T47D (cell line): ENCODE data around the gene DAAM1.

Source experiments
- DNase-seq, 2 experiments: peaks; one replicate each; pipeline versions ENCODE4 v3.0.0 to v3.0.0-alpha.2; 2011 to 2012; ENCODE audit warnings: low read depth in 1 of 2, low spot score in 1 of 2
- JUND ChIP-seq: IDR thresholded peaks from 2 replicates; pipeline ENCODE4 v1.6.1; 2012; ENCODE audit warnings: low read depth
- in situ Hi-C: cut with HindIII; loops from 2 replicates; pipeline ENCODE4 v1.10.0; 2016; ENCODE audit warnings: low sequenced_read_pairs, low pct_unique_long_range_greater_than_20kb

Gene DAAM1

DNA sequence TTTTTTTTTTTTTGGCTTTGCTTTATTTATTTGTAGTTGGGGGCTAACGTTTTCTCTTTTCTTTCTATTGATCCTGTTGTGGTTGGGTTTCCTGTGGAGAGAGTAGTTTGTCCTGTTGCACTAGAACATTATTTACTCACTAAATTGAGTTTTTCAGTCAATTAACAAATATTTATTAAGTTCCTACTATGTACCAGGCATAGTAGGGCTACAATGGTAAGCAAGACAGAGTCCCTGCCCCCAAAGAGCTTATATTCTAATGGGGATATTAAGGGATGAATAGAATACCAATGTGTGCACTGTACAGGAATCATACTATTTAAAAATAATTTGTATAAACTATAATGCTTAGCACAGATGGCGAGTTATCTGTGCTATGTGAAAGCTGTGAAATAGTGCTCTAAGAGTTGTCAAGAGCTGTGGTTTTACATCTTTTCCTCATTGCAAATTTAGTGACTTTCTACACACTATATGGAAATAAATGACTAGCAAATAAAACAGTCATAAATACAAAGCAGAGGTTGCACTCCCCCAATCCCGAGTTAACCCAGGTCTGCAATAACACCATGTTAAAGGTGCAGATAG lies 181.8 kb downstream of the DAAM1 start:
- no peak for TF ChIP-seq JUND
- DNase-seq, result no peak
- in situ Hi-C loops, result no loop called here

DNA sequence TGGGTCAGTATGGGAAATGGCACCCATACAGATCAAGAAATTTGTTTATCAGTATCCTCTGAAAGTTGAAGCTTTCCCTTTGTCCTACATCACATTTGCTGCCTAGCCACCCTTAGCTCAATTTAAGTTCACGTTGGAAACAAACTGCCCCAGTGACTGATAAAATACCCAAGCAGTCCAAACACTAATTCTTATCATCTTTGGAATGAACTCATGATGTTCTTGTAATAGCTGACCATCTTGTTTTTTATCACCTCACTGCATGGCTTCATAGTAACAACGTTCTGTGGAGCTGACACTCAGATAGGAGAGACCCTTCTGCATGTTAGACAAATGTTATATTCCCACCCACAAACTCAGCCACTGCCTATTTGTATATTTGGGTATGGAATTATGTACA lies 183.3 kb downstream of the DAAM1 start:
- no peak for TF ChIP-seq JUND

DNA sequence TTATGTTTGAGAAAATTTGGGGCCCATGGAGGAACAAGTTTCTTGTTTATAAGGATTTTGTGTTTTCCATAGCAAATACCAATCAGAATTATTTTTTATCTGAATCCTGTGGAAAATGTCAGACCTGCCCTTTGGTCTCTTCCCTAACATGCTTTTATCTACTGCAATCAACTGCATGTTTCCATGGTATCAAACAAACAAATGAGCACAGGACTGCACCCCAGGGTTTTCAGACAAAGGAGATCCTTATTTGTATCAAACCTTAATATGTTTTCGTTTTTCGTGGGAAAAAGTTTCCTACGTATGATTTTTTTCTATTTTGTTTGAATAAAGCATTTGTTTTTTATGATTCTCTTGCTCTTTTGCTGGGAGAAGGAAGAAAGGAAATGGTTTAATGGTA lies 185.6 kb downstream of the DAAM1 start:
- DNase-seq, result no peak
- in situ Hi-C loops, result no loop called here
- TF ChIP-seq JUND, result no peak

More for the DNA sequence above, 183.3 kb downstream of the DAAM1 start:
- in situ Hi-C loops, result no loop called here
- no peak for DNase-seq

DNA sequence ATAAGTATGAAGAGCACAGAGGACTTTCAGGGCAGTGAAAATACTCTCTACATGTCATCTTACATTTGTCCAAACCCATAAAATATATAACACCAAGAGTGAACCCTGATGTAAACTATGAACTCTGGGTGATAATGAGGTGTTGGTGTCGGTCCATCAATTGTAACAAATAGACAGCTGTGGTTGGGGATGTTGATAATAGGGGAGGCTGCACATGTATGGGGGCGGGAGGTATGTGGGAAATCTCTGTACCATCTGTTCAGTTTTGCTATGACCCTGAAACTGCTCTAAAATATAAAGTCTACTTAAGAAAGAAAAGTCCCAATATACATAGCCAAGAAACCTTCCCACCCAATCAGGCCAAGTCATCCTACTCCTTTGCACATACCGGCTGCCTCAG lies 188.2 kb downstream of the DAAM1 start:
- TF ChIP-seq JUND, result no peak
- in situ Hi-C loops, result no loop called here

DNA sequence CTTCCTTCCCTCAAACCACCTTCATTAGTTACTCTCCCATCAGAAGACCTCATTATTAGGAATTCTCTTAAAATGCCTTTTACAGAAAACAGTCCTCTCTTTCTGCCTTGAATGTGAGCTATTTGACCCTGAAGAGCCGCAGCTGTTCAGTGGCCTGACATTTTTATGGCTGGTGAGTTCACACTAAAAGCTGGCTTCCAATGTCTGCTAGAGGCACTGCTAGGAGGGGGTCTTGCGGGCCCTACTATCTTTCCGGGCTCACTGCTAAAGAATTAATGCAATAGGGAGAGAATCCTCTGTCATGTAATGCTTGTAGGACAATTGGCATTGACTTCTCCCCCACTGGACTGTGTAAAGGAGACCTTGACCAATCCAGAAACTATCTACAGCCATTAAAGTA lies 189.0 kb downstream of the DAAM1 start:
- in situ Hi-C loops, result no loop called here
- DNase-seq, result no peak
- no peak for TF ChIP-seq JUND

More for the DNA sequence above, 188.2 kb downstream of the DAAM1 start:
- DNase-seq, result no peak

DNA sequence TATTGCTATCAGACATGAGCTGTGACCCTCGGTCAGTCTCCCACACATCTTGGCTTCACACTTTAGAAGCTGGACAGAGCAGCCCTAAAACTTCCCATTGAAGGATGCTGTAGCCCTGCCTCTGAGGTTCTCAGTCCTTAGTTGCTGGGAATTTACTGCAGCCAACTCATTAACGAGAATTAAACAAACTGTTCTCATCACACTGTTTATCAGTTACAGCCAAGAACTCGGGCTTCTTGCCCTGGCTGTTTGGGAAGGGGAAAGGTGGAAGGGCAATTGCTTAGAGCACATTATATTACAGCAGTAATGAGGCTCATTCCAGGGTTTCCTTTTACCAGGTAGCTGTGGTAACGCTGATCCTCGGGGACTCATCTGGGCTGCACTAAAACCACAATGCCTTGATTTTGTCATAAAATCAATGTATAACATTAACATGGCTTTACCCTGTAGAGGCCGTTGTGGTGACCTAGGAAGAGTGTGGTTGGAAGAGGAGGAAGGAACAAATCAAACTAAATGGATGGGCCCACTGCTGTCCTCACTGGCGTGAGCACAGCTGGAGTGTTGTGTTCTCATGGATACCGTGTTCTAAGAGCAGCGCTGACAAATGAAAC lies 189.6 kb downstream of the DAAM1 start:
- no peak for TF ChIP-seq JUND
- no peak for DNase-seq
- in situ Hi-C loops, result no loop called here

DNA sequence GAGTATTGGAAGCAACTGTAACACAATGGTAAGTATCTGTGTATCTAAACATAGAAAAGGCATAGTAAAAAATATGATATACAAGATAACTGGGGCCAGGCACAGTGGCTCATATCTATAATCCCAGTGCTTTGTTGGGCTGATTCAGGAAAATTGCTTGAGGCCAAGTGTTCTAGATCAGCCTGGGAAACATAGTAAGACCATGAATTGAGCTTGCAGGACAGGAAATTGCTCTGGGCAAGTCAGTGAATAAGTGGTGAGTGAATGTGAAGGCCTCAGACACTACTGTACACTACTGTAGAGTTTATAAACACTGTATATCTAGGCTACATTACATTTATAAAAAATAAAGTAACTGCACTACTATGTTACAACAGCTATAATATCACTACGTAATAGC lies 201.5 kb downstream of the DAAM1 start:
- no peak for DNase-seq
- in situ Hi-C loops, result no loop called here
- no peak for TF ChIP-seq JUND

DNA sequence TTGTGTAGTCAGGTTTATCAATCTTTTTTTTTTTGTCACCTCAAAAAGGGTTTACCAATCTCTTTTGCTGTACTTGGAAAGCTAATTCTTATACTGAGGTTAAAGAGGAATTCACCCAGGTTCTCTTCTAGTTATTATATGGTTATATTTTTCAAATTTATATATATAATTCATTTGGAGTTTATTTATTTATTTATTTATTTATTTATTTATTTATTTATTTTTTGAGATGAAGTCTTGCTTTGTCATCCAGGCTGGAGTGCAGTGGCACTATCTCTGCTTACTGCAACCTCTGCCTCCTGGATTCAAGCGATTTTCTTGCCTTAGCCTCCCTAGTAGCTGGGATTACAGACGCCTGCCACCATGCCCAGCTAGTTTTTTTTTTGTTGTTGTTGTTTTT lies 202.9 kb downstream of the DAAM1 start:
- in situ Hi-C loops, result no loop called here
- no peak for DNase-seq
- TF ChIP-seq JUND, result no peak

DNA sequence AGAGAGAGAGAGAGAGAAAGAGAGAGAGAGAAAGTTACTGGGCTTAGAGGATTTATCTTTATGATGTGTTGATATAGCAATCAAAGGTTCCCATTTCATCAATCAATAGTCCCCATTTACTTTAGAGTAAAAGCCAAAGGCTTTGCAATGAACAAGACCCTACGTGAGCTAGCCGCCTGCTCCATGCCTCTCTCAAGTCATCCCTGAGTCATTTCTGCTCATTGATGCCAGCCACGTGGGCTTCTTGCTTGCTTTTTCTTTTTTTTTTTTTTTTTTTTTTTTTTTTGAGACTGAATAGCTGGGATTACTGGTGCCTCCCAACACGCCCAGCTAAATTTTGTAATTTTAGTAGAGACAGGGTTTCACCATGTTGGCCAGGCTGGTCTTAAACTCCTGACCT lies 205.8 kb downstream of the DAAM1 start:
- in situ Hi-C loops, result no loop called here
- DNase-seq, result no peak

DNA sequence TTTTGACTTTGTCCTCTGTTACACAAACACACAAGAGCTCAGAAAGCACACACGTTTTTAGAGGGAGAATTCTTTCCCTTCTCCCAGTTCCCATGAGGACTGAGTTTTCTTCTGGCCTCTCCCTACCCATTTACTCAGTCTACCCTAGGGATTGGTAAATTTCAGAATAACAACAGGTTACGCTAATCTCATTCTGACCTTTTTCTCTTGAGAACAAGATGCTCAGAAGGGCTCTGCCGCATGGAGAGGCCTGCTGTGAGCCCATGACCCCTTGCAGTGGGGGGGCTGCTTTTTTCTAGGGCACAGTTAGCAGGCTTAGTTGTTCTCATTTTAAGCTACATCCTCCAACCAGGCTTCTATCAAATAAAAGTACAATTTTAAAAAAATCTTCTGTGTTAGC lies 207.2 kb downstream of the DAAM1 start:
- in situ Hi-C loops, result no loop called here
- no peak for TF ChIP-seq JUND
- DNase-seq, result no peak

More for the DNA sequence above, 205.8 kb downstream of the DAAM1 start:
- no peak for TF ChIP-seq JUND

DNA sequence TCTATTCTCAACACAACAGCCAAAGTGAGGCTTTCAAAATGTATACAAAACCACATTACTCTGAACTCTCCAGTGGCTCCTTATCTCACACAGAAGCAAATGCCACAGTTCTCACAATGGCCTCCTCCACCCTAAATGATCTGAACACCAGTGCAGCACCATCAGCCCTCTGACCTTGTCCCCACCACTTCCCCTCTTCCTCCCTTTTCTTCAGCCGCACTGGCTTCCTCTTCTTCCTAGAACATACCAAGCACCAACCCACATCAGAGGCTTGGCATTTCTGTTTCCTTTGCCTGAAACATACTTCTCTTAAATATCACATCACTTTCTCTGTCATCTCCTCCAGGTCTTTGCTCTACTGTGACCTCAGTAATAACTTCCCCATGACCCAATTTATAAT lies 210.4 kb downstream of the DAAM1 start:
- in situ Hi-C loops, result no loop called here
- DNase-seq, result no peak
- no peak for TF ChIP-seq JUND

DNA sequence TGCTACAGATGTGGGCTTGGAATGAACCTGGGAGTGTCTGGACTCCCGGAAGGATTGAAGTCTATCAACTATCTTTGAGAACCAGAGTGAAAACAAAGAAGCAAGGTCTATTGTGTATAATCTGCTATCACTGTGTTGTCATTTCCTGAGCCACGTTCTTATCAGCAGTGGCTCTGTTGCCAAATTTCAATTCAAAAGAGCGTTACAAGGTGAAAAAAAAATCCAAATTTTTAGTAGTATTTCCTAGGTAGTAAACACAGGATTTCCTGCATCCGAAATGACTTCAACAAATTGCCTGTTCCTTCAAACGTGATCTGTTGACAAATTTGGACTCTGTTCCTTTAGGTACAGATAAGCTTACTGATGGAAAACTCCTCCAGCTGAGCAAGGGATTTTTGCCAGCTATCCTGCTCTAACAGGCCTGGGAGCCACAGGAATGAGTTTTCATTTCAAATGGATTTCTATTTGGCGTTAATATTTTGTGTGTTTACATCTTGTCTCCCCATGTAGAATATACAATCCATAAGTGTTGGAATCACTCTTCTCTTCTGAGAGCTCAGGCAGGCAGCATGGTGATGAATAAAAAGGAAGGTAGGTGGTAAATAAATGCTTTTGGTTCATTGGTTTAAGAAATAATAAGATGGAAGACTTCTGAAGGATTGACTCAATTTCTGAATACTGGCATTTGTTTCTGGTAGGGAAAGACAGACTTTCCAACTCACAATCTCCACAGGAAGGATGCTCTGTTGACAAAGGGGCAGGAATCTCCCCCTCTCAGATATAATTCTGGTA lies 218.2 kb downstream of the DAAM1 start:
- in situ Hi-C loops, result no loop called here

More for the DNA sequence above, 218.2 kb downstream of the DAAM1 start:
- no peak for DNase-seq
- TF ChIP-seq JUND, result no peak
